ENCODE data around the gene MAP1A. TPM values are rescaled to one million over a fixed set of nuclear protein-coding genes. Genes with fewer than 3 reads are reported as not detected.
A peak's percentile ranks its signal among the peaks of the same experiment; 100 is the strongest.

Gene MAP1A
- total and polyA plus RNA-seq, 2 experiments from 2014 or later = 0.81 to 2.0 TPM

GRCh38 chr15:43516185-43516584 is 1.2 kb upstream of the MAP1A start:
- Mint-ChIP-seq H3K36me3 (ENCODE audit: low read depth) (peaks cover 6% of the 10 kb centered on the region; the same call in 2 of the 3 replicates), H3K4me3 (peak overlapping the region; percentile 91), H3K4me1 (peaks cover 57% of the 10 kb centered on the region), H3K9me3 (no peaks in the 10 kb centered on the region), H3K27me3 (ENCODE audit: insufficient read depth, low read depth, poor library complexity) (peaks cover 54% of the 10 kb centered on the region), H3K27ac (peak overlapping the region; percentile 58; the same call in 1 of the 2 replicates)
- peaks cover 32% of the 10 kb centered on the region for H3K4me1 ChIP-seq (ENCODE audit: insufficient read depth)
- ATAC-seq (no peak), DNase-seq (ENCODE audit: low spot score) (no peak)
- H3K4me2 ChIP-seq = peak overlapping the region; percentile 97
- H2AFZ ChIP-seq = peak overlapping the region; percentile 98
- H3K79me2 ChIP-seq (replicated peaks; ENCODE audit: insufficient read depth) = no peaks in the 10 kb centered on the region
- H4K20me1 ChIP-seq (replicated peaks; ENCODE audit: insufficient read depth) = 0 out of 2 replicates have a peak, but pooled peaks cover 2% of the 10 kb centered on the region
- no peaks in the 10 kb centered on the region for H3K9me2 ChIP-seq (ENCODE audit: insufficient read depth)
- H3K27me3 ChIP-seq (ENCODE audit: insufficient read depth) = peaks cover 74% of the 10 kb centered on the region
- H3K4me3 ChIP-seq = peak overlapping the region; percentile 52
- TF ChIP-seq CREB1 (CRISPR knock-in tag; IDR thresholded peaks at IDR 0.05; ENCODE audit: low read depth) (no peak), CTCF (conservative IDR thresholded peaks at IDR 0.05; ENCODE audit: low read depth in 2 of 2) (no peak), JUNB (IDR thresholded peaks at IDR 0.05; ENCODE audit: unreplicated experiment) (no peak), EZH2 (IDR thresholded peaks at IDR 0.05; ENCODE audit: low read depth, unreplicated experiment) (no peak), STAT1 (IDR thresholded peaks at IDR 0.05; ENCODE audit: unreplicated experiment) (no peak), ZNF462 (CRISPR knock-in tag; IDR thresholded peaks at IDR 0.05) (no peak), ZNF331 (CRISPR knock-in tag; IDR thresholded peaks at IDR 0.05; ENCODE audit: low read depth) (no peak), REST (IDR thresholded peaks at IDR 0.05; ENCODE audit: unreplicated experiment) (no peak), NANOG (IDR thresholded peaks at IDR 0.05; ENCODE audit: borderline replicate concordance) (no peak), EZH2phosphoT487 (IDR thresholded peaks at IDR 0.05; ENCODE audit: unreplicated experiment) (no peak)
- H3F3A ChIP-seq (replicated peaks; ENCODE audit: low read depth) = peaks cover 5% of the 10 kb centered on the region; the same call in 1 of the 2 replicates
- H3K27ac ChIP-seq (ENCODE audit: low read depth) = no peak overlapping the region
- H3K36me3 ChIP-seq (ENCODE audit: insufficient read depth) = no peaks in the 10 kb centered on the region
